Measurements from ENCODE around the gene TIGIT. TPM values are rescaled to one million over a fixed set of nuclear protein-coding genes. Genes with fewer than 3 reads are reported as not detected.

The TIGIT gene
- total and polyA plus RNA-seq, 2 experiments from 2014 or later = 0.07 to 0.50 TPM

- H3F3A ChIP-seq (replicated peaks; ENCODE audit: low read depth) = no peaks in the 10 kb centered on the region
- no peaks in the 10 kb centered on the region for H3K36me3 Mint-ChIP-seq (ENCODE audit: low read depth)
- peak overlapping the region; percentile 14; the same call in 1 of the 2 replicates for H2AFZ ChIP-seq
- no peaks in the 10 kb centered on the region for H3K27me3 ChIP-seq (ENCODE audit: insufficient read depth)
- H3K4me3 Mint-ChIP-seq = no peak overlapping the region
- H3K4me3 ChIP-seq = 0 out of 2 replicates have a peak overlapping the region, but pooled peaks have one; percentile 5
- no peaks in the 10 kb centered on the region for H3K79me2 ChIP-seq (replicated peaks; ENCODE audit: insufficient read depth)
- peak overlapping the region; percentile 70 for H3K4me2 ChIP-seq
- peaks cover 37% of the 10 kb centered on the region for H3K4me1 ChIP-seq (ENCODE audit: insufficient read depth)
- H4K20me1 ChIP-seq (replicated peaks; ENCODE audit: insufficient read depth) = no peaks in the 10 kb centered on the region
- H3K27ac ChIP-seq (ENCODE audit: low read depth) = peak overlapping the region; percentile 64; the same call in 1 of the 2 replicates
- DNase-seq (ENCODE audit: low spot score) = no peak
- no peak overlapping the region for H3K27ac Mint-ChIP-seq
- peak; percentile 51 for ATAC-seq
- H3K9me3 Mint-ChIP-seq = no peaks in the 10 kb centered on the region
- H3K4me1 Mint-ChIP-seq = peaks cover 15% of the 10 kb centered on the region
- peaks cover 4% of the 10 kb centered on the region for H3K27me3 Mint-ChIP-seq (ENCODE audit: insufficient read depth, low read depth, poor library complexity)
- no peak for TF ChIP-seq JUNB (IDR thresholded peaks at IDR 0.05; ENCODE audit: unreplicated experiment)
- TF ChIP-seq ZNF114 (CRISPR knock-in tag; IDR thresholded peaks at IDR 0.05) = no peak
- no peak for TF ChIP-seq REST (IDR thresholded peaks at IDR 0.05; ENCODE audit: unreplicated experiment)
- no peak for TF ChIP-seq EZH2 (IDR thresholded peaks at IDR 0.05; ENCODE audit: low read depth, unreplicated experiment)
- TF ChIP-seq CTCF (conservative IDR thresholded peaks at IDR 0.05; ENCODE audit: low read depth in 2 of 2) = no peak
- TF ChIP-seq CREB1 (CRISPR knock-in tag; IDR thresholded peaks at IDR 0.05; ENCODE audit: low read depth) = no peak
- no peaks in the 10 kb centered on the region for H3K9me2 ChIP-seq (ENCODE audit: insufficient read depth)
- H3K36me3 ChIP-seq (ENCODE audit: insufficient read depth) = no peaks in the 10 kb centered on the region
Observed at GRCh38 chr3:114356525-114356924, 62.7 kb downstream of the TIGIT start.

MicroRNAs encoded within 50 kb of the gene (microRNA counts, 767-probe panel; counts per million panel counts)
- microRNA hsa-miR-568 = not detected

Other genes starting within 250 kb of the TIGIT start
- 0.89 and 2.0 TPM in 2 replicates for gene CCDC191, start 237.5 kb upstream of the TIGIT start, total RNA-seq (2014; rRNA removed; shearing (Covaris generic))
- gene CCDC191, start 237.5 kb upstream of the TIGIT start, polyA plus RNA-seq (2016; fragmentation: Nextera tagmentation; extraction: Ambion mirVana) = 1.5 and 2.9 TPM in 2 replicates
- 49.4 and 66.5 TPM in 2 replicates for gene QTRT2, start 237.3 kb upstream of the TIGIT start, total RNA-seq (2014; rRNA removed; shearing (Covaris generic))
- 32.3 and 37.9 TPM in 2 replicates for gene QTRT2, start 237.3 kb upstream of the TIGIT start, polyA plus RNA-seq (2016; fragmentation: Nextera tagmentation; extraction: Ambion mirVana)
- gene DRD3, start 115.0 kb upstream of the TIGIT start, total RNA-seq (2014; rRNA removed; shearing (Covaris generic)) = 0.21 and 0.70 TPM in 2 replicates
- gene DRD3, start 115.0 kb upstream of the TIGIT start, polyA plus RNA-seq (2016; fragmentation: Nextera tagmentation; extraction: Ambion mirVana) = 0.65 TPM in 1 of 2 replicates, not detected in the other
- gene ZNF80, start 56.5 kb upstream of the TIGIT start, total RNA-seq (2014; rRNA removed; shearing (Covaris generic)) = not detected in 2 replicates
- not detected in 2 replicates for gene ZNF80, start 56.5 kb upstream of the TIGIT start, polyA plus RNA-seq (2016; fragmentation: Nextera tagmentation; extraction: Ambion mirVana)

Measured in GM23338 (cell line).